NCI-H2107 (cell line): ENCODE data around the gene COL18A1.
"Not testable (repeated sequence)": the region's sequence is repeated elsewhere in the genome, so short reads cannot be mapped to it uniquely, and the experiment has no call there.

Source experiments
- DNase-seq: peaks from one replicate; lab custom pipeline; 2025; lab: John Stamatoyannopoulos, UW

Gene COL18A1

DNA sequence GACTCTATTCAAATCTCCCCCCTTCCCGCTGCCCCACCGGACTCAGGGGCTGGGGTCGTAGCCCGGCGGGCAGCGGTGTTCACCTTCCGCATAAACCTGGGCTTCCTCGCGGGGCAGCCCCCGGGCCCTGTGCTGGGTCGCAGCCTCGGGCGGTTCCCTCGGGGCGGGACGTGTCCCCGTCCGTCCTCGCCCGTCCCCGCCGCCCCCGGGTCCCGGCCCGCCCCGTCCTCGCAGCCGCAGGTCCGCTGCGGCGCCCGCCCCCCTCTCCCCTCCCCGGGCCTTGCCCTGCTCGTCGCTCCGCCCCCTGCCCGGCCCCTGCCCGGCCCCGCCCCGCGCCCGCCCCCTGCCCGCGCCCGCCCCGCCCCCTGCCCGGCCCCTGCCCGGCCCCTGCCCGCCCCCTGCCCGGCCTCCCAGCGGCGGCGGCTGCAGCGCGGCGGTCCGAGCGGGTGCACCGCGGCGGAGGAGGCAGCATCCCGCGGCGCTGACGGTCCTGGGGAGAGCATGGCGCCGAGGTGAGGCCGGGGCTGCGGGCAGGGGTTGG is at the start of gene COL18A1:
TSS of gene COL18A1 (plus strand) at position 436 of the 541 bp plus-strand sequence. CDS start at position 502, 66 bp downstream.
- DNase-seq = no peak

DNA sequence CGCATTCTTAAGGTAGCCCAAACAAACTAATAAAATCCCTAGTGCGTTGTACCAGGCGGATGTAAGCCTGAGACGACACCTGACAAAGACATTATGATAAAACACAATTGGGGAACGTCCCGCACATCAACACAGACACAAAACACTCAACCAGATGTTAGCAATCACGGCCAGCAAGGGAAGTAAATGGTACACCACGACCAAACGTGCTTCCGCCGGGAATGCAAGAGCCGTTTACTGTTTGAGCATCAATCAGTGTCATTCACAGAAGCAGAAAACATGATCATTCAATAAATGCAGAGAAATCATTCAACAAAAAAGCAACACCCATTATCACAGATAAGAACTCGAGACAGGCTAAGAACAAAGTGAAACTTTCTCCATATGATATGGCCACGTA is 49.4 kb upstream of the COL18A1 start:
- no peak for DNase-seq

DNA sequence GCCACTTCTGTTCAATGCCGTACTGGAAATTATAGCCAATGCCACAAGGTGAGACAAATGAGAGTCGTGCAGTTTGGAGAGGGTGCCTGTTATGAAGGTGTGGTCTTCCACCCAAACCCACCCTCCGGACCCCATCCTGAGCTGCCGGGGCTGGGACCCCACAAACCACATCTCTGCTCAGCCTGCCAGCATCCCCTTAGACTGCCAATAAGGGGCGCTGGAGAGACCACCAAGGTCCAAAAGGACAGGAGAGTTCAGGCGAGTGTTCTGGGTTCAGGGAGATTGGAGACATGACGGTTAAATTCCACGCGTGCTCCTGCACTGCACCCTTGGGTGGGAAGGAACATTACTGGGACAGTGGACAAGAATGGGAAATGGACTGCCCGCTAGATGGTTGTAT is 48.7 kb upstream of the COL18A1 start:
- no peak for DNase-seq

DNA sequence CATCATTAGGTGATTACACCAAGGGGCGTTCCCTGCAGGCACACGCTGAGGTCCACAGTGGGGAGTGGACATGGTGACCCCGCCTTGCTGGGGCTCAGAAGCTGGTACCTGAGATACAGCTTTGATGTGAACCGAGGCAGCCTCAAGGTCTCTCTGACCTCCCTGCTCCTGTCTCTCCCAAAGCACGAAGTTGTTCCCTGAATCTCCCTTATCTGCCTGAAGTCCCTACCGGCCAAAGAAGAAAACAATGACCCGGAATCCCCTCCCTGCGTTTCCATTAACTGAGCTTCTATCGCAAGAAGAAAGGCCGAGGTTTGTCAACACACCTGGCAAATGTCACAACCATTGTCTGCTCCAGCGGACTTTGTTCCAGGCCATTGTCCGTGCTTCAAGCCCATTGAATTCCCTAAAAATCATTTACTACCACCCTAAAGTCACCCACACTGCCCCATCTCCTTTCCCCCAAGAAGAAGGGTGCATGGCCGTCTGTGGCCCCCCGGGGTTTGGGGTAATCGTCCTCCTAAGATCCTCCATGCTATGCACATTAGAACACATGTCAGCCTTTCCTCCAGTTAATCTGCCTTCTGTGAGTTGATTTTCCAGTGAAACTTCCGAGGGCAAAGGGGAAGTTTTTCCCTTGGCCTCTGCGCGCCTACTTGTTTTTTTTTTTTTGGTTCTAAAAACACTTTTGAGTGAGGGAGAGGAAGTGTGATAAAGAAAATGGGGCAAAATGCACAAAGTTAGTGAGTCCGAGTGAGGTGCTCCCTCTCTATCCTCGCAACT is 48.1 kb upstream of the COL18A1 start:
- no peak for DNase-seq

DNA sequence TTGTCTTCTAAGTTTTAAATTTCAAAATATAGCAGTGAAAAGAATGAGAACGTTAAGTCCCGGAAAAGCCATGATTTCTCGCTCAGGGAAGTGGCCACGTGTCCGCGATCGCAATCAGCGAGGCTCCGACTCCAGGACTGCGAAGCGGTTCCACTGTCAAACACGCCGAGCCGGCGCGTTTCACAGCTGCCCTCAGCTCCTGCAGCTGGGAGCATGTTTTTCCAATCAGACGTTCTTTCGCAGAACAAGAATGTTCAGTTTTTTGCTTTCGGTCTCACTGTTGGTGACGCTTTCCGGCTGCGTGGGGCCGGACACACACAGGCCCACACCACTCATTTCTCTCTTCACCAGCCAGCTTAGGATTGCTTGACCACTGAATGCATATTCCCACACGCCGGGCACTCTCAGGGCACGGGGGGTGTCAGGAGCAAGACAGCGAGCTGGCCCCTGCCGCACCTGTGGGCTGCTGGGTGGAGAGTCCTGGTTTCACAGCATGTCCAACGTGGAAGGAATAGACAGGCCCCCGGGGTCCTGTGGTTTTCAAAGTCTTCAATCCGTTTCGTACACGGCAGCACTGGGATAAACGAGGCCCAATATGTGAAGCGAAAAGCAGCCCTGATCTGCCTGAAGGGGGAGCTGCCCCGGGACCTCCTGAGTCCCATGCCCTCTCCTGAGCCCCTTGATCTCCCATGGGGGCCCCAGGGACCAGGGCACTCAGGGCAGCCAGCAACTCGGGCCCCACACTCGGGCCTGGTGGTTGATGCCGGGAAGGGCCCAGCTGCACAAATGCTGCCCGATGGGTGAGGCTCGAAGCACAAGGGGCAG is 47.3 kb upstream of the COL18A1 start:
- no peak for DNase-seq

DNA sequence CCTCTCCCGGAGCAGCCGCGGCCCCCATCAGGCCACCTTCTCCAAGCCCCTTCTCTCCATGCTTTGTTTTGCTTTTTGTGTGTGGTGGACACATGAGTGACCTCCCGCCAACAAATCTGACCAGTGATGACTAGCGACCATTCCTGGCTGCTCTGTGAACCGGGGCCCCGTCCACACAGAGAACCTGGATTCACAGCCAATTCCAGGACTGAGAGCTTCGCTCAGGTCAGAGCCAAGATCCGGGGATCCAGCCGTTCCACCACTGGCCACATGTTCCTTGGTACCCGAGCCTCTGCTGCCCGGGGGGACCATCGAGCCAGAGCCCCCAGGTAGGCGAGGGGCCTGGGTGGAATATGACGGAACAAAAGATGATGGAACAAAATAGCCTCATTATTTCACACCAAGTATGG is 46.7 kb upstream of the COL18A1 start:
- DNase-seq = no peak

DNA sequence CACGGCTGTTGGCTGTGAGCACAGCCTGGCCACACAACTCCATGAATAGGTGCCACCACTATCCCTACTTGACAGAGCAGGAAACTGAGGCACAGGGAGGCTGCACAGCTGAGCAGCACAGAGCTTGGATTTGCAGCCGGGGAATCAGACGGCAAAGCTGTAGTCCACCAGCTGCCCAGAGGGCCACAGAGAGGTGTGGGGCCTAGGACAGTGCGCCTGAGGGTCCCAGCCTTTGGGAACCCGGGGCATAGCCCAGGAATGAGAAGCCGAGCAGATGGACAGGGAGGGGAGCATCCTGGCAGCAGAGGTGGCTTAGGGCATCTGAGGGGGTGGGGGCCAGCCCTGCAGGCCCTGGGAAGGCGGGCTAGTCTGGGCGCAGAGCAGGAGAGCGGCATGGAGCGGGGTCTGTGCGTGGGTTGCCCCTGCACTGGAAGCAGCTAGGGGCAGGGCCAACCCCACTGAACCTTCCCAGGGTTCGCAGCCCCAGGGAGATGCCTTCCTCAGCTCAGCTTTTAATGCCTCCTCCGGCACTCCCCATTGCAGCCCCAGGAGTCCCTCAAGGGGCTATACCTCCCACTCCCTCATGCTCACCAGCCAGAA is 46.2 kb upstream of the COL18A1 start:
- DNase-seq = no peak

DNA sequence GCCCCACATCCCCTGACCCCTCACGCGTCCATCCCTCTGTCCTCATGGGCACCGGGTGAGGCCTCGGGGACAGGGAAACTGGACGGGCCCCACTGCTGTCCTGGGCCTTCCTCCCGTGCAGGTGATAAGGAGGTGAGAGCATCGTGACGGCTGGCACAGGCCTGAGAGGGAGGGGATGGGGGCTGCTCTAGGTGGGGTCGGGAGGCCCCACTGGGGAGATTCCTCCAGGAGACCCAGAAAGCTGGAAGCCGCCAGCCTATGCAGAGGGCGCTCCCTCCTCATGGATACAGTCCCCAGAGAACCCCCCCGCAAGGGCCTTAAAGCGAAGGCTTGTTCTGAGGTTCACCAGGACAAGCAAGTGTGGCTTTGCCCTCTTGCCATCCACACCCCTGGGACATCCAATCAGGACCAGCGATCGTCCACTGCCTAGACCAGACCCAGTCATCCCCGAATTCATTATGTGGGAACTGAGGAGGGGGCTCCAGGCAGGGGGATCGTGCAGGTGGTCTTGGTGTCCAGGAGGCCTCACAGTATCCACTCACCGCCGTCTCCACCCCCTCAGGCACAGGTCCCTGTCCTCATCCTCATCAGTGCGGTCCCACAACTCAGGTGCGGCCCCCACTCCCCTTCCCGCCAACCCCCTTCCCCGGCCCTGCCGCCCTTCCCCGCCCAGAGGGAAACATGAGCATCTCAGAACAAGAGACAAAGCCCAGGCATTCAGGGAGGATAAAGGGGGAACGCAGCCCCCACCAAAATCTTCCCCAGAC is 45.3 kb upstream of the COL18A1 start:
- DNase-seq = no peak

DNA sequence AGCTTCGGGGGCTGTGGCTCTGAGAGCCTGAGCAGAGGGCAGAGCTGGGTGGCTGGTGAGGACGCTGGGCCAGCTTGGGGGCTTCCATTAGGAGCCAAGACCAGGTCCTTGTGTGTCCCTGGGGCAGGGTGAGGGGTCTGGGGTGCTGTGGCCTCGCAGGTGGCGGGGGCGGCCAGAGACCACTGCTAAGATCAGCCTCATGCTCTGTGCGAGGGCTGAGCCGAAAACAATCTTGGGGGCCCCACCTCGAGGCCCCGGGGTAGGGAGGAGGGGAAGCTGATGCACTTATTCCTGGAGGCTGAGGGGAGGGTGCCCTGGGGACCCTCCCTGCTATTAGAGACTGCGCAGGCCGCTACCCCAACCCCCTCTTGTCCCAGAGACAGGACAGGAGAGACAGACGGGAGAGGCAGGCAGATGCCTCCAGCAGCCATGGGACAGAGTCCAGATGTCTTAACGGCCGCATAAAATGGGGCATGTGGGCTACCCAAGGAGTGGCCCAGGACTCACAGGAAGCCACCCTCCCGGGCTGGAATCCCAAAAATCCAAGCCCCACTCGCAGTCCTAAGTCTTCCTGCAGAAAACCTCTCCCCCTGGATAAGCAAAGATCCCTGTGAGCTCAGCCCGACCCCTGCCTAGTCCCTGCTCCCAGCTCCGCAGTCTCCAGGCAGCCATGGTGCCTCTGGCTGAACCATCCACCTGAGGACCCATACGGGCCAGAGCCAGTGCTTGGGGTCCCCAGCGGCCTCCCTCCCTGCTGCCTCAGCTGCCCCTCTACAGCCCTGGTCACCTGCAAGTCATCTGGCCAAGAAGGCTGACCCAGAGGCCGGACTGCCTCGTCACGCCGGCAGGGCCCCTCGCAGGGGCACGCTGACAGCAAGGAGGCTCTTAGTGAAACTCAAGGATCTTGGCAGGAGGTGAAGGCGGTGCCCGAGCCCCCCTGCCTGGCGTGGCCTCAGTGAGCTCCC is 43.6 kb upstream of the COL18A1 start:
- no peak for DNase-seq

DNA sequence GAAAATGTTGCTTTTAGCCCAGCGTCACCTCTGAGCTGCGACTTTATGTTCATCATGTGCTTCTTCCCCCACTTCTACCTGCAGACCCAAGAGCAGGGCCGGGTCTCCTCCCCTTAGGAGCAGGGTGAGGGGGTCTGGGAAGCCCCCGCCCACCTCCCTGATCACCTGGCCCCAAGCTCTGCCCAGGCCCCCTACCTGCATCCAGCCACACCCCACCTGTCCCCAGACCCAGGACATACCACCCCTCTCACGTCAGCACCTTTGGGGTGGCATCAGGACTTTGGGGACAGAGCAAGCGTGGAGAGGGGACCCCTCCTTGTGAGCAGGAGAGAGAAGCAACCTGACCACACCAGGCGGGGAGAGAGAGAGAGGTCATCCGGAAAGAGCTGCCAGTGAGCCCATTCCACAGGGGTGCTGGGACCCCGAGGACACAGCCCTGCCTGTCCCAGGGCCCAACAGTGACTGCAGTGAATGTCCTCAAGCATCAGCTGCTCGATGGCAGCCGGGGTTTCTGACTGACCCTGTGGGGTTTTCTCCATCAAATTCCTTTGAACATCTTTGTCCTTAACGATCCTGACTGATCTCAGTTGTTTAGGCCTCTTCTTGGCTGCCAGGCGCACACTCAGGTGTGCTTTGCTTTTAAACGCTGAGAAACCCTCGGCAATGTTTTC is 42.8 kb upstream of the COL18A1 start:
- DNase-seq = no peak

DNA sequence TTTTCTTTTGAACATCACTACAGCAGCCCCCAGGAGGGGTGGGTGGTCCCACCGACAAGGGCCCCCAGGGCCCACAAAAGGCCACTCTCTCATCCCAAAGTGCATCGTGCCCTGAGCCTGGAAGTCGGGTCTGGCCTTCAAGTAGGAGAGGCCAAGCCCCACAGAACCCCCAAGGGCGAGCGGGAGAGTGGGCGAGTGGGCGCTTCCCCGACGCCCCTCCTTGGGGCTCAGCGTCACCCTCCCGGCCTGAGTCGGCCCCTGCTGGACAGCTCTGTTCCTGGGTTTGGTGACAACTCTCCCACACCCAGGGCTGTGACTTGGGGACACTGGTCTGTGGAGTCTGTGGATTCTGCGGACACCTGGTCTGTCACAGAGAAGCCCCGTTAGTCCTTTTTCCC is 42.2 kb upstream of the COL18A1 start:
- no peak for DNase-seq

DNA sequence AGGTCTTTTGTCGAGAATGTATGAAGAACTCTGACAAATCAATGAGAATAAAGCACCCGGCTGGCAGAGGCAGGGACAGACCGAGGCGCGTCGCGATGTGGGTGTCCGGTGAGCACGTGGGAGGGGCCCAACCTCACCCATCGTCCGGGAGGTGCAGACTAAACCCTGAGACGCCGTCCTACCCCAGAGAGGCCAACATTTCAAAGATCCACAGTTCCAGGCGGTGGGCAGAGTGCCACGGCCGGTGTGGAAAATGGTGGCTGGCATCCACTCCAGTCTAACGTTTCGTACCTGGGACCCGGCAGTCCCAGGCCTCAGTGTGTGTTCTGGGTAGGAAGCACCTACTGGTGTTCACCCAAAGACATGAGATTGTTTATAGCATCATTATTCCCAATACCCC is 41.7 kb upstream of the COL18A1 start:
- DNase-seq = not testable (repeated sequence)

DNA sequence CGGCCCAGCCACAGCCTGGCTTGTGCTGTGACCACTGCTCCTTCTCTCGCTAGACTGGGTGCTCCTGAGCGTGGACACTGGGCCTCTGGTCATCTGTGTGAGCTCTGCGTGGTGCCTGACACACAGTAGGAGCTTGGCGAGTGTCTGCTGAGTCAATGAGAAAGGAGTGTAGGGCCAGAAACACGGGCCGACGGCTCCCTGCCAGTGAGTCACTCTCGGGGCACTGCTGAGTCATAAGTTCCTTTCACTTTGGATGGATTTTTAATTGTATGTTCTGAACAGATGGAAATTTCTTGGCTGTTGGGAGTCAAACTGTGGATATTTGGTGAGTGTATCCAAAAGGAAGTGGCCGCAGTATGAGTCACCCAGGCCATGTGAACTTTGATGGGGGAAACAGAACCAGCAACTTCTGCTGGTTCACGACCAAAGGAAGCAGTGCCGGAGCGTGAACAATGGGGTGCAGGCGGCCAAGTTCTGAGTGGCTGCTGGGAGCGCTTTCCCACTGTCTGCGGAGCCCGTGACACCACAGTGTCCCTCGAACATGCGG is 41.0 kb upstream of the COL18A1 start:
- DNase-seq = no peak

DNA sequence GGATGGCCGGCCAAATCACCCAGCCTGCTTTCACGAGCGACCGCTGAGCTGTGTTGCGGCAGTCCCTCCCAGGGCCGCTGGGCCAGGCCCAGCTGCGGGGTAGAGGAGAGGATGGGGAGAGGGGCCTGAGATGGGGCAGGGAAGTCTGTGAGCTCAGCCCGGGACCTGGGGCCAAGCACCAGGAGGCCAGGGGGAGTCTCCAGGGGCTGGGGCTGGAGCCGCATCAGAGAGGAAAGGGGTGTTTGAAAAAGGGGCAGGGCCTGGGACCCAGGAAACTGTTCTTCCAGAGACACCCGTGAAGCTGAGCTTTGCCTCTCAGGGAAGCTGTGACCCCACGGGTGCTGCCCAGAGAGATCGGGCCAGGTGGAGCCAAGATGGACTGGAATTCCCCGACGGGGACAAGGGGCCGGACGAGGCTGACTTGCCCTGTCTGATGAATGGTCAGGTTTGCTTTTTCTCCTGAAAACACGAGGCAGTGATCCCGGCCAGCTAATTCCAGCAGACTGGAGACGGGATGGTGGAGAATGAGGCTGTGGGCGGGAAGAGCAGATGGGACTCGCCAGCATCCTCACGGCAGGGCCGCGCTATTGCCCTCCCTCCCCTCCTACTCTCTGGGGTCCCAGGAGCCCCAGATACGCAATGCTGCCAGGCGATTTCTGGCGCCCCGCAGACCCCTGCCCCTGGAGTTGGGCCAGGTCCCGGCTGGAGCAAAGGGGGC is 40.3 kb upstream of the COL18A1 start:
- DNase-seq = no peak

DNA sequence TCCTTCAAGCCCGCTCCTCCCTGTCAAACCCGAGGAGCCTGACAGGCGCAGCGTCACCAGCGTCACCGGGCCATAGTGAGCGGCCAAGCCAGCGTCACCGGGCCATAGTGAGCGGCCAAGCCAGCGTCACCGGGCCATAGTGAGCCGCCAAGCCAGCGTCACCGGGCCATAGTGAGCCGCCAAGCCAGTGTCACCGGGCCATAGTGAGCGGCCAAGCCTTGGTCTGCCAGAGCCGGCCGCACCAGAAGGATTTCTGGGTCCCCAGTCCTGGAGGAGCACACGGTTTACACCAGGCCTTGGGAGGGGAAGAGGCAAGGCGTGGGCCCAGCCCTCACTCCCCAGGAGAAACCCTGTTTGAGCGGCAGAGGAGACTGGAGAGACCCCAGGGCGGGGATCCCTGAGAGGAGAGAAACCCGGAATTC is 39.8 kb upstream of the COL18A1 start:
- no peak for DNase-seq

DNA sequence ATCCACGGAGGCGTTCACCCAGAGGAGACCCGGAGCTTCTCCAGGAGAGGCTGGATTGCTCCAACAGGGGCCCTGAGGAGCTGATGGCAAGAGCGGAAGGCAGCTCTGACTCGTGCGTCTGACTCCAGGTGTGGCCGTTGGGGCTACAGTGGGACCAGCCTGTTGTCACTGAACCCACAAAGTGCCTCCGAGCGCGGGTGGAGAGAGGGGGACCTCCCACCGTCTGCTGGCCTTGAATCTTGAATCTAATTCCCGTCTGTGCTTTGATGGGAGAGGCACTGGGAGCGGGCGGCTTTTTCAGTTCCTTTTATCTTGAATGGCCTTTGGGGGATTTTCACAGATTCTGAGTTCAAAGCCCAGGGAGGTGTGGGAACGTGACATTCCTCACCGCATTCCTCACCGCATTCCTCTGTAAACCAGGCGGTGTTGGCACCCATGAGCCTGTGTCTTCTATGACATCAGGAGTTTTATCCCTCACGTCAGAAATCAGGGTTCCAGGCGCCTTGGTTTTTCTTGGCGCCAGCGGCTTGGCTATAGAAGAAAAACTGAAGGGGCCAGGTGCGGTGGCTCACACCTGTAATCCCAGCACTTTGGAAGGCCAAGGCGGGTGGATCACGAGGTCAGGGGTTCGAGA is 39.2 kb upstream of the COL18A1 start:
- DNase-seq = no peak

DNA sequence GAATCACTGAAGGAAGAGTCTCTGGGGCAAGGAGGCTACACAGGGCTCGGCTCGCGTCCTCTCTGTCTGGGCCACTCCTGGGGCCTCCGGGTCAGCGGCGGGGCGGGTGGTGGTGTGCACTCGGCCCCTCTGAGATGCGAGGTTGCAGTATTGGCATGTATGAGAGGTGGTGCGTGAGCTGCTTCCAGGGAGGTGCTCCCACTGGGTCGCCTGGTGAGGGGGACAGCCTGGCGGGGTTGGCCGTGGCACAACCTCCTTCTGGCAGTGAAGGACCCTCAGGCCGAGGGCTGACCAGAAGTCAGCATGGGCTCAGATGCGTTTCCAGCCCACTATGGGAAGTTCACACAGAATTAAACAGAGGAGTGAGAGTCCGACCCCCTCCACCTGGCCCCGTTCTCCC is 38.5 kb upstream of the COL18A1 start:
- DNase-seq = no peak

DNA sequence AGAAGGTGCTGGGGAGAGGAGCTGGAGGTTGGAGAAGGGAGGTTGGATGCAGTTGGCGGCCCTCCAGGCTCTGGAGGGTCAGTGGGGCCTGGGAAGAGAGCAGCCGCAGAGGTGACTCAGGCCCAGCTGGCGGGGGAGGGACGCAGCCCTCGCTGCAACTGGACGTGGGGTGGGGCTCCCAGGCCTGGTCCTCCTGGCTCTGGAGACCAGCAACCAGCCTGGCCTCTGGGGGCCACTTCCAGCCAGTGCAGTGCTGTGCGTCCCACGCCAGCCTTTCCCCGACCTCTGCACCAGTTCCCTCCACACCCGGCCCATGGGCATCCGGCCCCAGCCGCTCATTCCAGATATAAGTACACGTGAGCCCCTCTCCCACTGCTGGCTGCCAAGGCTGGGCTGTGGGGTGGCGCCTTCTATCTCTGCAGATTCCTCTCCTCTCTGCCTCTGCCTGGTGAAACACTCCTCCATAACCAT is 38.0 kb upstream of the COL18A1 start:
- DNase-seq = no peak
